ENCODE measurements around the gene SLC18A2.
"Not testable (repeated sequence)": the region's sequence is repeated elsewhere in the genome, so short reads cannot be mapped to it uniquely, and the experiment has no call there.

- not testable (repeated sequence) for TF ChIP-seq CTCF (IDR thresholded peaks at IDR 0.05; ENCODE audit: low read length); EZH2 (IDR thresholded peaks at IDR 0.05; ENCODE audit: borderline replicate concordance, low read length)
Measured at GRCh38 chr10:117290872-117291271, 50.0 kb downstream of the SLC18A2 start.

All from OCI-LY1 (cell line).